HG03457 (cell line): Measurements from ENCODE around the gene TBC1D3E.
"Not testable (repeated sequence)": the region's sequence is repeated elsewhere in the genome, so short reads cannot be mapped to it uniquely, and the experiment has no call there.

Experiments
- ATAC-seq: cut with Tn5 transposase; IDR thresholded peaks from one replicate; pipeline ENCODE4 v1.9.1; 2021; ENCODE audit warnings: moderate number of reproducible peaks; ENCODE audit not compliant: unreplicated experiment

TBC1D3E gene

DNA sequence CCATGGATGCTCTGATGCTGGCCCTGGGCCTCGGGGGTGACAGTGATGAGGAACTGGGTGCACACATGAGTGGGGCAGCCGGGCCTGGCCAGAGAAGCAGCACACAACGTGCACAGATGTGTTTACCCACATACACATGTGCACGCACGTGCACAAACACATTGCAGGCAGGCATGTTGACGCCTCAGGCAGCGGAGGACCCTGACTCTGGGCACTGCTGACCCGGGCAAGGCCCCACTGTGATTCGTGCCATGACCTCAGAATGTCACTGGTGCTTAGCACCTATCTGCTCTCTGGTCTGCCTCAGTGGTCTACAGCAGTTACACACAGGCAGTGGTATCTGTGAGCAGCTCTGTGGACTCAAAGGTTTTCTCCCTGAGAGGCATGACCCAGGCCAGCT, at the start of gene TBC1D3E:
Gene TBC1D3E, plus strand, starts transcription at position 301 of the 400 bp plus-strand sequence. CDS start 1,545 bp downstream, outside the sequence.
- ATAC-seq = not testable (repeated sequence)

DNA sequence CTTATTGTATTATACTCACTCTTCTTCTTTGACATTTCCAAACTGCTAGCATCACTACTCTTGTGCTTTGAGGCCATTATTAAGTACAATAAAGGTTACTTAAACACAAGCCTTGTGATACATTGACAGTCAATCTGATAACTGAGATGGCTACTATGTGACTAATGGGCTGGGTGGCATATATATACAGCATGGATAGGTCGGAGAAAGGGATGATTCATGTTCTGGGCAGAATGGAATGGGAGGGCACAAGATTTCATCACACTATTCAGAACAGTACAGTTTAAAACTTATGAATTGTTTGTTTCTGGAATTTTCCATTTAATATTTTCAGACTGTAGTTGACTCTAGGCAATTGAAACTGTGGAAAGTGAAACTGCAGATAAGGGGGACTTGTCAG, 40.4 kb upstream of the TBC1D3E start:
- ATAC-seq = not testable (repeated sequence)

DNA sequence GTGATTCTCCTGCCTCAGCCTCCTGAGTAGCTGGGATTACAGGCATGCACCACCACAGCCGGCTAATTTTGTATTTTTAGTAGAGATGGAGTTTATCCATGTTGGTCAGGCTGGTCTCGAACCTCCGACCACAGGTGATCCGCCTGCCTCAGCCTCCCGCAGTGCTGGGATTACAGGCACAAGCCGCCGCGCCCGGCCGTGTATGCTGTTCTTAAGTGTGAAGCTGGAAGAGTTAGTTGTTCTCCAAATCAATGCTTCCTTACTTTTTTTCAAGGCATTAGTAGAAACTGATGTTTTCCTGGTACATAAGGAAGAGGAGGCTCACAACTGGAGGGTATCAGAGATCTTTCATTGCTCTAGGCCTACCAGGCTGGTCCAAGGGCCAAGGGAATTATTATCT, 39.6 kb upstream of the TBC1D3E start:
- ATAC-seq = not testable (repeated sequence)

- not testable (repeated sequence) for ATAC-seq
These were observed 33.6 kb upstream of the TBC1D3E start for GRCh38 chr17:38094059-38094694.

DNA sequence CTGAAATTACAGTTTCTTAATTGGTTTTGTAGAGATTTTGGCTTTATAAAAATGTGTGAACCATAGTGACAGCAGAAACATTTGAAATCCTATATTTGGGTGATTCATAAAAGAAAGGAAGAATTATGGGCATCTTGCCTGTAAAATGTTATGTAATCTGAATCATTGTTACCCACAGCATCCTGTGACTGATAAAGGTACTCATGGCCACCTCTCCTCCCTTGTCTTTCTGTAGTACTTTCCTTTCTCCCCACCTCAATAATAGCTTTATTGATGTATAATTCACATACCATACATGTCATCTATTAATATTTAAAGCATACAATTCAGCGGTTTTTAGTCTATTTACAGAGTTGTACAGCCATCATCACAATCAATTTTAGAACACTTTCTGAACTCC, 28.5 kb upstream of the TBC1D3E start:
- not testable (repeated sequence) for ATAC-seq

DNA sequence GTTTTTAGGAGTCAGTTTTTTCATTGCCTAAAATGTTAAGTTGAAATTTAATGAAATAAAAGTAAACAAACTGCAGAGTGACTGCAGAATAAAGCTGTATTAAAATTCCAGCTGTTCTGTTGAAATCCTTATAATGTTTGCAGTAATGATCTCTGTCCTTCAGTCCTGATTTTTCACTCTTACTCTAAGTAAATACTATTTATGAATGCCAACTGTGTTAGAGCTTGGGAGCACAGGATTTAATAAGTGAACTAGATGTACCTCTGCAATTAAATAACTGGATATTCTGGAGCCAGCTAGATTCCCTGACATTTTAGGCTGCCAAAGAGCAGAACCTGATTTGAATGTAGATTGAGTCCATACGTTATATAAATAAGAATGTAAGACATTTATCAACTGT, 7.9 kb upstream of the TBC1D3E start:
- not testable (repeated sequence) for ATAC-seq

- ATAC-seq = not testable (repeated sequence)
These were observed 7.1 kb downstream of the TBC1D3E start for GRCh38 chr17:38134860-38135259.
